GM23248 (cell line): ENCODE measurements around the gene NBR1.
"Not testable (repeated sequence)": the region's sequence is repeated elsewhere in the genome, so short reads cannot be mapped to it uniquely, and the experiment has no call there.

ENCODE experiments used
- EZH2 ChIP-seq: fragments of 200-600 bp; sonication (generic); IDR thresholded peaks from 2 replicates; pipeline ENCODE4 v1.6.1; 2018; ENCODE audit warnings: antibody characterized with exemption, mild to moderate bottlenecking; ENCODE audit not compliant: insufficient read depth, poor library complexity, severe bottlenecking
- EZH2phosphoT487 ChIP-seq: fragments of 200-600 bp; sonication (generic); IDR thresholded peaks from 2 replicates; pipeline ENCODE4 v1.6.1; 2018; ENCODE audit warnings: antibody characterized with exemption, moderate library complexity, mild to moderate bottlenecking, low read depth; ENCODE audit not compliant: insufficient read depth

DNA sequence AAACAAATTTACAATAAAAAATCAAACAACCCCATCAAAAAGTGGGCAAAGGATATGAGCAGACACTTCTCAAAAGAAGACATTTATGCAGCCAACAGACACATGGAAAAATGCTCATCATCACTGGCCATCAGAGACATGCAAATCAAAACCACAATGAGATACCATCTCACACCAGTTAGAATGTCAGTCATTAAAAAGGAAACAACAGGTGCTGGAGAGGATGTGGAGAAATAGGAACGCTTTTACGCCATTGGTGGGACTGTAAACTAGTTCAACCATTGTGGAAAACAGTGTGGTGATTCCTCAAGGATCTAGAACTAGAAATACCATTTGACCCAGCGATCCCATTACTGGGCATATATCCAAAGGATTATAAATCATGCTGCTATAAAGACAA, 34.4 kb upstream of the NBR1 start:
- TF ChIP-seq EZH2, EZH2phosphoT487: not testable (repeated sequence)
